OCI-LY7 (cell line): ENCODE data around the gene SLC1A4.

Experiments used
- CTCF ChIP-seq: fragments of 200-600 bp; sonication (generic); conservative IDR thresholded peaks from 2 replicates; pipeline ENCODE4 v1.5.1; 2014; ENCODE audit warnings: mild to moderate bottlenecking, antibody characterized with exemption, low read length, moderate library complexity, mixed read lengths
- EZH2phosphoT487 ChIP-seq: fragments of 200-600 bp; sonication (generic); IDR thresholded peaks from 2 replicates; pipeline ENCODE4 v1.6.1; 2018; ENCODE audit warnings: low read depth, borderline replicate concordance, mild to moderate bottlenecking, mixed run types, antibody characterized with exemption, low read length, moderate library complexity, mixed read lengths

- TF ChIP-seq CTCF: no peak
- no peak for TF ChIP-seq EZH2phosphoT487
These were observed 36.4 kb upstream of the SLC1A4 start for GRCh38 chr2:64952511-64953482.
